Measurements from ENCODE around the gene CYTH2.
A peak's percentile ranks its signal among the peaks of the same experiment; 100 is the strongest.

Gene CYTH2

DNA sequence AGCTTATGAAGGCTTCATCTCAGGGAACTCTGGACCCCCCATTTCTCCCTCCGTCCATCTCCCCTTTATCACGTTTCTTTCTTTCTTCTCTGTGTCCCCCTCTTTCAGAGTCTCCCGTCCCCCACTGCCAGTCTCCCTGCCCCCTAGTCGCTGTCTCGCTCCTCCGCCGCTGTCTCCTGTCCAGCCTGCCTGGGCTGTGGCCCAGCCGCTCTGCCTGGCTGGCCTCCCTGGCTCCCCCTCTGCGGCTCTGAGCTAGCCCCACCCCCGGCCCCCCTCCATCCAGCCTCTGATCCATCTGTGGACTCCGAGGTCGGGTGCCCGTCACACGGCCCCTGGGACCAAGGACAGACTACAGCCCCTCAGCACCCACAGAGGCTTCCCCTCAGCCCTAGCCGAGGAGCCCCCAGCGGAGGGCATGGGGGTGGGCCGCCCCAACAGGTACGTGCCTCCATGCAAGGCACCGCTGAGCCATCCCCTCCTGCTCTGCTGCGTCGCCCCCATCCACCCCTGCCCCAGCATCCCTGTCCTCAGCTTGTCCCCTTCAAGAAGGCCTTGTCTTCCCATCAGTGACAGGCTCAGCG is 14.9 kb upstream of the CYTH2 start:
- DNase-seq = no peak

DNA sequence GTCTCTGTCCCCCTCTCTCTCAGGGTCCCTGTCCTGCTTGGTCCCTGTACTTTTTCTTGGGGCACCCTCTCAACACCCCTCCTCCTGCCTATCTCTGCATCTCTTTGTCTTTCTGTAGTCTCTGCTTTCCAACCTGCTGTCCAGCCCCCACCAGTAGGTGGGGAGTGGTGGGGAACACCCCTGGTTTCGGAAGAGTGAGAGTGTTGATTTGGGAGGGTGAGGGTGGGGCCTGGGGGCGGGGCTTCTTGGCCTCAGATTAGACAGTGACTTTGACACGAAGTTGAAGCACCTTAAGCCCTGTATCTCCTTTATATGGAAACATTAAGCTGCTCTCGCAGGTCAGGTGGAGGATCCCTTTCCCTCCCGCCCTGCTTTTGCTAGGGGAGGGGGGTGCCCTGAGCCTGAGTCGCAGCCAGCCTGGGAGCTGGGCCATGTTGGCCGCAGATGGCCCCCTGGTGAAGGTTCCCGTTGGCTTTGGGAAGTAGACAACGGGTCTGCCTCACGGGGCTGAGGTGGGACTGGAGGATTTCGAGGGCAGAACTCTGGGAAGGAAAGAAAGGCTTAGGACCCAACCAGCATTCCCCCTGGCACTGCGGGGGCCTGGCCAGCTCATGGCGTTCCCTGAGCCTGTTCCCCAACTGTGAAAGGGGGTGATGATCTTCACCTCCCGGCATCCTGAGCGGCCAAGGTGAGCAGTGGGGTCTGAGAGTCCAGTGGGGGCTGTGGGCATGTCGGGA is 13.8 kb upstream of the CYTH2 start, which contains the start of gene KCNJ14:
Gene KCNJ14 (plus strand): TSS at position 404 of the 737 bp plus-strand sequence. CDS start 6,151 bp downstream, outside the sequence.
- DNase-seq = no peak

DNA sequence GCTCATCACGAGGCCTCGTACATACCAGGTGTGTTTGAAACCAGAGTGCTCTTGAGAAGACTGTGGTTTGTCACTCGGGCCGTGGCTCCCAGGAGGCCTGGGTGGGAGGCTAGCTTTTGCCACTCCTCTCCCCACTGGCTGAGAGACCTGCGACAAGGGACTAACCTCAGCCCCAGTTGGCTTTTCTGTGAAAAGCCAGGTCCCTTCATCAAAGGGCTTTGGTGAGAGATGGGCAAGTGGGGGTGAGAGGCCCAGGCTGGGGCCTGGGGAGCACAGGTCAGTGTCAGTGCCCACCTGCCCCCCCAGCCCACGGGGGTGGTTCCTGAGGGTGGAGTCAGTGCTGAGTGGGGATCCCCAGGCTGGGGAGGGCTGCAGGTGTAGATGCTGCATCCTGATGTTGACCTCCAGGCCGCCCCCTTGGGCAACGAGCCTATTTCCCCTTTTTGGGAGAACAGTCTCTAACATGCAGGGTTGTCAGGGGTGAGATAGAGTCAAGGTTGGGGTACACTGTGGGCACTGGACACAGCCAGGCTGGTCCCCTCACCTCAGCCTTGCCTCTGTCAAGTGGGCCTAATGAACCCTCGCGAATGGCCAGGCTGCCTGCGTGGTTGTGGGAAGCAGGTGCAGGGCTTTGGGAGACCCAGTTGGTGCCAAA is 13.1 kb upstream of the CYTH2 start:
- no peak for DNase-seq

DNA sequence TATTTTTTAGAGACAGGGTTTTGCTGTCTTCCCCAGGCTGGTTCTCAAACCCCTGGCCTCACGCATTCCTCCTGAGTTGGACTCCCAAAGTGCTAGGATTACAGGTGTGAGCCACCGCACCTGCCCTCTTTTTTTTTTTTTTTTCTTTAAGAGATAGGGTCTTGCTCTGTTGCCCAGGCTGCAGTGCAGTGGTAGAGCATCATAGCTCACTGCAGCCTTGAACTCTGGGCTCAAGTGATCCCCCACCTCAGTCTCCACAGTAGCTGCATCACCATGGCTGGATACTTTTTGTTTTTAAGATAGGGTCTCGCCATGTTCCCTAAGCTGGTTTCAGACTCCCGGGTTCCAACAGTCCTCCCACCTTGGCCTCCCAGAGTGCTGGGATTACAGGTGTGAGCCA is 12.3 kb upstream of the CYTH2 start:
- DNase-seq = no peak

DNA sequence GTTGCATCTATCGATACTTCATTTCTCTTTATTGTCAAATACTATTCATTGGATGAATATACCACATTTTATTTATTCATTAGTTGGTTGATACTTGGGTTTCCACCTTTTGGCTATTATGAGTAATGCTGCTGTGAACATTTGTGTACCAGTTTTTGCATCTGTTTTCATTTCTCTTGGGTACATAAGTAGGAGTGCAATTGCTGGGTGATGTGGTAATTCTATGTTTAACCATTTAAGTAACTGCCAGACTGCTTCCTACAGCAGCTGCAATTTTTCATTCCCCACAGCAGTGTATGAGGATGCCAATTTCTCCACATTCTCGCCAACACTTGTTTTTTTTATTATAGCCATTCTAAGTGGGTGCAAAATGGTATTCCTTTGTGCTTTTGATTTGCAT is 11.2 kb upstream of the CYTH2 start:
- DNase-seq = no peak

DNA sequence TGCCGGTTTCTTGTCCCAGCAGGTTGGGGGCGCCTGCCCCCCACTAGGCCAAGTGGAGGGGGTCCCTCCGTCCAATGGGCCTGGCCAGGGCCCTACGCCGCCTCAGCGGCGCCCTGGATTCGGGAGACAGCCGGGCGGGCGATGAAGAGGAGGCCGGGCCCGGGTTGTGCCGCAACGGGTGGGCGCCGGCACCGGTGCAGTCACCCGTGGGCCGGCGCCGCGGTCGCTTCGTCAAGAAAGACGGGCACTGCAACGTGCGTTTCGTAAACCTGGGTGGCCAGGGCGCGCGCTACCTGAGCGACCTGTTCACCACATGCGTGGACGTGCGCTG is 7.6 kb upstream of the CYTH2 start:
- DNase-seq = peak; percentile 11

DNA sequence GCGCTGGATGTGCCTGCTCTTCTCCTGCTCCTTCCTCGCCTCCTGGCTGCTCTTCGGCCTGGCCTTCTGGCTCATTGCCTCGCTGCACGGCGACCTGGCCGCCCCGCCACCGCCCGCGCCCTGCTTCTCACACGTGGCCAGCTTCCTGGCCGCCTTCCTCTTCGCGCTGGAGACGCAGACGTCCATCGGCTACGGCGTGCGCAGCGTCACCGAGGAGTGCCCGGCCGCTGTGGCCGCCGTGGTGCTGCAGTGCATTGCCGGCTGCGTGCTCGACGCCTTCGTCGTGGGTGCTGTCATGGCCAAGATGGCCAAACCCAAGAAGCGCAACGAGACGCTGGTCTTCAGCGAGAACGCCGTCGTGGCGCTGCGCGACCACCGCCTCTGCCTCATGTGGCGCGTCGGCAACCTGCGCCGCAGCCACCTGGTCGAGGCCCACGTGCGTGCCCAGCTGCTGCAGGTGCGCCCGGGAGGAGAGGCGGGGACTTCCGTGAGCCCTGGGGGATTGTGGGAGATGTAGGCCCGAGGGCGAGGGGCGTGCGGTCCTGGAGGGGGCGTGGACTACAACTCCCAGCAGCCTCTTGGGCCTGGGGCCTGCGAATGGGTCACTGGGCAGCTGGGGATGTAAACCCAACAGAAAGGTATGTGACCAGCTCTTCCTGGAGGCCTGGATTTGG is 7.0 kb upstream of the CYTH2 start:
- DNase-seq = peak; percentile 24

DNA sequence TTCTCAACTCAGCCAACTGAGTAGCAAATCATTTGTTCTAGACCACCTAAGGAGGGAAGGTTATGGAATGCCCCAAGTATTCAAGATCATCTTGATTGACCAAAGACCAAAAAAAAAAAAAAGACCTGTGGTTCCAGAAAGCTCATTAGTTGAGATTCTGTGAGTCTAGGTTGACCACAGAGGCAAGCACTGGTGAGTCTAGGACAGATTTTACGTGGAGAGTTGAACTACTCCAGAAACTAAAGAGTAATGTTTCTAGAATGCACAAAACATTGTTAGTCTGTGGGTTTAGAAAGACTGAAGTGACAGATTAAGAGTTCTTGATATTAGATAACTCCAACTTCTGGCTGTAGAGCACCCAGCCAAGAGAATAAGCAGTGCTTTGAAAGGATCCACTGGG is 4.0 kb upstream of the CYTH2 start:
- DNase-seq = no peak

DNA sequence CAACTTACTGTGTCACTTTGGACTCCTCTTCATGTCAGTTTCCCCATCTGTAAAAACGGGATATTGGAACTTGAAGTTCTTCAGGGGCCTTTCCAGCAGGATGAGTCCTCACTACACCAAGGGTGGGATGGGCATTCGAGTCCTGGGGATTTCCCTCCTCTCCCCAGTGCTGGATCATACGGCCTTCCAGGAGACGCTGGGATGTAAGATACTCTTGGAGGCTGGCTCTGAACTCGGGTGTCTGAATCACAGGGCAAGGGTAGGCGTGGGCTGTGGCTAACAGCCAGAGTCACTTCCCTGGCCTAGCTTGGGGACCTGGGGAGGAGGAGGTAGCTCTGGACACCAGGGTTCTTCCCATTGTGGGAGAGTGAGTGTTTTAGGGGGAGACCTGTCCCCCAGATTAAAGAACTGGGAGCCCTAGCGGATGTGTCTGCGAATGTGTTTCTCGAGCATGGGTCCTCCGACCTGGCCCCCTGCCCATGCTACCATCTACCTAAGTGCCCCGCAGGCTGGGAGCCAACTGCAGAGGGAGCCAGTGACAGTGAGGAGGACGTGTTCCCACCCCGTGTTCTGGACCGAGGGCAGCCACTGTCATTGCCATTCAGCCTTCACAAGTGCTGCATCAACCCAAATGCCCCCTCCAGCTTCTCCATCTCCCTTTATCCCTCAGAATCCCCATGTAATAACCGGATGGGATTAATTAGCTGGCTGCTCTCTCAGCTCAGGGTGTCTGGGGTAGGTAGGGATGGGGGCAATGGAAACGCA is 2.4 kb upstream of the CYTH2 start:
- DNase-seq = no peak

DNA sequence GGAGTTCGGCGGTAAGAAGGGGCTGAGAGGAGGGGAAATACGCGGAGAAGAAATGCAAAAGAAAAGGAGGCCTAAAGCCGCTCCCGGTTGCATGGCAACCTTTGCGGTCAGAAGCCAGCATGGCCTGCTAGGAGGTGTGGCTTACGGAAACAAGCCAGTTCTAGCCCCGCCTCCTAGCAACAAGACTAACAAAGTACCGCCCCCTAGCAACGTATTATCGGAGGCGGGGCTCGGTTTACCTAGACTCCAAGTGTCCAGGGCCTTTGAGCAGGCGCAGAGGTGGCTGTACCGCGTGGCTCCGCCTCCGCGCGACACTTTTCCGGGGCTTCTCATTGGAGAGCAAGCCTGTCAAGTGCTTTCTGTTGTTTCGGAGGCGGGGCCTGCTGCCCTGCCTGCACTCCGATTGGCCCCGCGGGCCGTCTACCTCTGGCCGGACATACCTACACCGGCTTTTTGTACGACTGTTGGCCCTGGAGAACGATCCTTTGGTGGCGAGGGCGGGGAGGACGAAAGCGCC is 339 bp upstream of the CYTH2 start:
- DNase-seq = peak; percentile 100

DNA sequence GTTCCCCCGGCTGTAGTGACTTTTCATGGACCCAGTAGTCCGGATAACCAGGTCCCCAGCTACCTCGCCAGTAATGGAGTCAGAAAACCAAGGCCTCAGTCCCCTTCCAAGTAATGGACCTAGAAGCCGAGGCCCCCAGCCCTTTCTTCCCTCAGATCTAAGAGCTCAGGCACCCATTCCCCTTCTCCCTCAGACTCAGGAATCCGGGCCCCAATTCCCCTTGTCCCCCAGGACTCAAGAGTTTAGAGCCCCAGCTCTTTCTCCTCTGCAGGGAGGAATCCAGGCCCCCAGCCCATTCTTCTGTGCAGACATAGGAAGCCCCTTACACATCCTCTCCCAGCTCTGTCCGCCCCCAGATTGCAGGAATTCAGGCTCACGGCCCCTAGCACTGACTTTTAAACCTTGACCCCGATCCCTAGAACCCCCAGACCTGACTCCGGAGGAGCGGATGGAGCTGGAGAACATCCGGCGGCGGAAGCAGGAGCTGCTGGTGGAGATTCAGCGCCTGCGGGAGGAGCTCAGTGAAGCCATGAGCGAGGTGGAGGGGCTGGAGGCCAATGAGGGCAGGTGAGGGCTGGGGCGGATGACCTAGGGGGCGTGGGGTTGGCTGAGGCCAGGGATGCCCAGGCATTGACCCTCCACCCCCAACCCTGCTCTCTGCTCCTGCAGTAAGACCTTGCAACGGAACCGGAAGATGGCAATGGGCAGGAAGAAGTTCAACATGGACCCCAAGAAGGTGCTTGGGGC is 938 bp downstream of the CYTH2 start:
- DNase-seq = peak; percentile 45

DNA sequence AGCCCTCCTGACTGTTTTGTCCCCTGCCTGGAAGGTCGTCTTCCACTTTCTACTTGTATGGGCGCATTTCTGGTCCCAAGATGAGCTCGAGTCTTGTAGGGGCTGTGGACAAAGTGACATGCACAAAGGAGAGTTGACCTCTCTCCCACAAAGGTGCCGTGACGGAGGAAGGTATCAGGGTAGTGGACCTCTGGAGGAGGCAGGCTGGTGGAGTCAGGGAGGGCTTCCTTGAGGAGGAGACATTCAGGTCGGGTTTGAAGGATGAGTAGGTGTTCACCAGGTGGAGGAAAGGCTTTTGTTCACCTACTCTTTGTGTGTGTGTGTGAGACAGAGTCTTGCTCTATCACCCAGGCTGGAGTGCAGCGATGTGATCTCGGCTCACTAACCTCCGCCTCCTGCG is 1.7 kb downstream of the CYTH2 start:
- peak; percentile 18 for DNase-seq

DNA sequence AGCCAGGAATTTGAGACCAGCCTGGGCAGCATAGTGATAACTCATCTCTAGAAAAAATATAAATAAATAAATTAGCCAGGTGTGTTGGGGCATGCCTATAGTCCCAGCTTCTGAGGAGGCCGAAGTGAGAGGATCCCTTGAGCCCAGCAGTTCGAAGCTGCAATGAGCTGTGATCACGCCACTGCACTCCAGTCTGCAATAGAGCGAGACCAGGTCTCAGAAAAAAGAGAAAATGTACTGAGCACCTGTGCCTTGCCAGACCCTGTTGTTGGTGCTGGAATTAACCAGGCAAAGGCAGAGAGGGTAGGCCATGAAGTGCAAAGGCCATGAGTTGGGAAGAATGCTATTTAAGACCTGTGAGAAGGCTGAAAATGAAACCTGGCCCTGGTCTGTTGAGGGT is 2.7 kb downstream of the CYTH2 start:
- DNase-seq = no peak

DNA sequence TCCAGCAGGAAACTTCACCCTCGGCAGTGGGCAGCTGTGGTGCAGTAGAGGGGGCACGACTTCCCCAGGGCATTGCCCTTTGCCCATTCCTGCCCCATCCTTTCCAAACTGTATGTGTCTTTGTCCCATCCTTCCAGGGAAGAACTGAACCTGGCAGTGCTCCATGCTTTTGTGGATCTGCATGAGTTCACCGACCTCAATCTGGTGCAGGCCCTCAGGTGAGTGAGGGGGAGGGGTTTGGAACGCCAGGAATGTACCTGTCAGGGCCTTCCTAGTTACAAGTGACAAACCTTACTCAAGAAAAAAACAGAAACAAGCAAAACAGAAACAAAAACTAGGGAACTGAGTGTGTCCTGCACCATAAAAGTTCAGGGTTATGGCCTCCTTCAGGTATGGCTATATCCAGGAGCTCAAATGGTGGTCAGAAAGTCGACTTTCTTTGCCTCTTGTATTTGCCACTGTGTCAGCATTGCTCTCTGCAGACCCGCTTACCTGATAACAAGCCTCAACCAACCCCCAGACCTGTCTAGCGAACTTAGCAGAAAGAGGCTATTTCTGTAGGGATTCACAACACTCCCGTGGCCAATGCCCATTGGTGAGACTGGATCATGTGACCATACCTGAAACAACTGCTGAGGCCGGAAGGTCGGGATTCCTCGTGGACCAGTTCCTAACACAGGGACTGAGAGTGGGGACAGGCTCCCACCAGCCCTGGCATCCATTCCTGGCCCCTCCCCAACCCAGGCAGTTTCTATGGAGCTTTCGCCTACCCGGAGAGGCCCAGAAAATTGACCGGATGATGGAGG is 4.2 kb downstream of the CYTH2 start:
- no peak for DNase-seq

DNA sequence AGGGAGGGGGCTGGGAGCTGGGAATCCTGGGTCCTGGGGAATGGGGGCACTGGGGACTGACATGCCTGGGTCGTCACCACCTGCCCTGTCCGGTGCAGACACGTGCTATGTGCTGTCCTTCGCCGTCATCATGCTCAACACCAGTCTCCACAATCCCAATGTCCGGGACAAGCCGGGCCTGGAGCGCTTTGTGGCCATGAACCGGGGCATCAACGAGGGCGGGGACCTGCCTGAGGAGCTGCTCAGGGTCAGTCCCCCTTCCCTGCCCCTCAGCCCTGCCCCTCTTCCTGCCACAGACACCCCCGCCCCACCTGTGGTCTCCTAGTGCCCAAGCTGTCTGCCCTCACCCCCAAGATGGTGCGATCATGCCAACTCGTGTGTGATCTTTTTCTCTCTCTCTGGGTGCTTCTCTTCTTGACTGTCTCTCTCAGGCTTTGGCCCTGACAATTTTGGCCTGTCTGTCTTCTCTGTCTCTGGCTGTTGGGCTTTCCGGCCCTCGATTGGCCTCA is 5.0 kb downstream of the CYTH2 start:
- no peak for DNase-seq

DNA sequence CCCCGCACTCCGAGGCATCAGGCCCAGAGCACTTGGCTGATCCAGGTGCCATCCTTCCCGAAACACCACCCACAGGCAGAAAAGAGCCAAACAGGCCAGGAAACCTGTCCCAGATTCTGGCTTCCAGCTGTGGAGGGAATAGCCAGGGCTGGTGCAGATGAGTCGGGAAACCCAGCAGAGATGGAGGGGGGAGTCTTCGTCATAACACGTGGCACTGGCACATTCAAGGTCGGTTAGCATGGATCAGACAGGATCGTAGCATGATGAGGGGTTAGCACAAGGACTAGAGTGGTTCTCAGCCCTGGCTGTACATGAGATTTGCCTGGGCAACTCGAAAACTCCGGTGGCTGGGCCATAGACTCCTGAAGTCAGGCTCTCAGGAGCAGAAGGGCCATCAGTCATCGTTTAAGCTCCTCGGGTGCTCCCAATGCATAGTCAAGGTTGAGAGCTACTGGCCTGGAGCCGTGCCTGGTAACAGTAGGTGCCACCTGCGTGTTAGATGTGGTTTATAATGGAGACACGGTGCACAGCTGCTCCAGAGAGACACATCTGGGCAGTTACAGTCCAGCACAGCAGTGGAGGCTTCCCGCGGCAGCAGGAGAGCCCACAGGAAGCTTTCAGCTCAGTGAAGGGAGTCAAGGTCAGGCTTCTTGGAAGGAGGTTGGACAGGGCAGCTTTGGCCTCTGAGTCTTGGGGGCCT is 6.3 kb downstream of the CYTH2 start:
- DNase-seq = no peak

DNA sequence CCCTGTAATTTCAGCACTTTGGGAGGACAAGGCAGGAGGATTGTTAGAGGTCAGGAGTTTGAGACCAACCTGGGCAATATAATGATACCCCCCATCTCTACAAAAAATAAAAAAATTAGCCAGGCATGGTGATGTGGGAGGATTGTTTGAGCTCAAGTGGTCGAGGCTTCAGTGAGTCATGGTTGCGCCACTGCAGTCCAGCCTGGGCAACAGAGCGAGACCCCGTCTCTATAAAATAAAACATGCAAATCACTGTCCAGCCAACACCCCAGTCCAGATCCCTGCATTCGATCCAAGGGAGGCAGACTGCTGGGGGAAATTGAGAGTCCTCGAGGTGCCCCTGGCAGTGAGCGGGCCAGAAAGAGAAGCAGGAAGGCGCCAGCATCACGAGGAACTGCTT is 7.0 kb downstream of the CYTH2 start:
- DNase-seq = no peak

DNA sequence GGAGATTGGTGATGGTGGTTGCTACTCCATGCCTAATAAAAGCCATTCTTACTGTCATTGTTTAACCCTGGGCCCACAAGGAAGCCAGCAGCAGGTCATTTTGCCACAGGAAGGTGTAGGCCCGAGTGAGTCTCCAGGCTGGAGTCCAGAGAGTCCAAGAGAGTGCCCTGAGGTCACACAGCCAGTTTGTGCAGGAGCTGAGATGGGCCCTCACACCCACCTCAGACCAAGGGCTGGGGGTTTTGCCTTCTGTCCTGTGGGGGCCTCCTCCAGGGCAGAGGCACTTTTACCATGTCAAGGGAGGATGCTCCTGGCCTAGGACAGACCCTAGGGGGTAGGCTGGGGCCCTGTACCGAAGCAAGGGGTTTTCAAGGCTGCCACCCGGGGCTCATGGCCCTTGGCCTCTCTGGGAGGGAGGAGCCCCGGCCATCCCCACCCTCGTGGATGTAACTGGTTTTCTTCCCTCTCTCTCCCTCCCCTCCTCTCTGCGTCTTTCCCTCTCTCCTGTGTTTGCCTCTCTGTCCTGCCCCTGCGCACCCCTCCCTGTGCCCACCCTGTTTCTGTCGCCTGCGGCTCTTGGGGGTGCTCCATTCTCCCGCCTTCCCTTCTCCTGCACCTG is 8.0 kb downstream of the CYTH2 start:
- no peak for DNase-seq

DNA sequence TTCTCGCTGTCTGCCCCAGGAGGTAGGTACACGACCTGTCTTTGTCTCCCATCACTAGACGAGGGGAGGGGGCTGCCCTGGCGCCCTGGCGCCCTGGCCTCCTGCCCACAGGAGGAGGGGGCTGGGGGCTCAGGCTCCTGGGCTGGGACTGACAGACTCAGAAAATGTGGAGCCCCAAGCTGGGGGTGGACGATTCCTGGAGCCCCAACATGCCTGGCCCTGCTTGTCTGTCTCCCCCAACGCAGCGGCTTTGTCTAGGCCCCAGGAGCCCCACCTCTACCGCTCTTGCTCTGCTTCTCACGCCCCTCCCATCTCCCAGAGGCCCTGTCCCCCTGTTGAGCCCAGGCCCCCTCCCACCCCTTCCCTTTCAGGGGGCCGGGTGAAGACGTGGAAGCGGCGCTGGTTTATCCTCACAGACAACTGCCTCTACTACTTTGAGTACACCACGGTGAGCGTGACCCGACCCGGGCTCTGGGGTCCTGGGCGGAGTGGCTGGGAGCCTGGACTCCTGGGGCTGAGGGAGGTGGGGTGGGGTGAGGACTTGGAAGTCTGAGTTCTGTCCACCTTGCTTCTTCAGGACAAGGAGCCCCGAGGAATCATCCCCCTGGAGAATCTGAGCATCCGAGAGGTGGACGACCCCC is 8.6 kb downstream of the CYTH2 start:
- DNase-seq = no peak

All from femur (tissue), 1 donor.